Bronchial epithelial cell (primary cell): ENCODE measurements around the gene DMD. TPM values are rescaled to one million over a fixed set of nuclear protein-coding genes. Genes with fewer than 3 reads are reported as not detected.

Experiments used
- DNase-seq: peaks from one replicate; pipeline ENCODE4 v3.0.0-alpha.2; 2010; ENCODE audit warnings: low read depth
- FAIRE-seq: peaks from 2 replicates; lab custom pipeline; 2011; peaks lifted over from hg19 to GRCh38; lab: Jason Lieb, UNC
- H3K27me3 ChIP-seq: 2 replicates; pipeline ENCODE4 v1.5.1; 2011; ENCODE audit warnings: low read length; ENCODE audit not compliant: control insufficient read depth, insufficient read depth
- H3K36me3 ChIP-seq: 2 replicates; pipeline ENCODE4 v1.5.1; 2011; ENCODE audit warnings: low read length; ENCODE audit not compliant: control insufficient read depth, insufficient read depth
- H3K4me3 ChIP-seq: 2 replicates; pipeline ENCODE4 v1.5.1; 2011; ENCODE audit warnings: mild to moderate bottlenecking, low read depth, low read length, control low read depth
- CTCF ChIP-seq: IDR thresholded peaks from 2 replicates; pipeline ENCODE4 v1.5.1; 2011; ENCODE audit warnings: mild to moderate bottlenecking, moderate library complexity, low read length, control low read depth, inconsistent platforms; ENCODE audit not compliant: insufficient read depth, severe bottlenecking
- total RNA-seq: library from RNA; depleted of rRNA; stranded (reverse); fragments of >200 nt; gene quantifications from 2 replicates; pipeline ENCODE4 v1.2.1, GENCODE V29; 2014

The DMD gene
- total RNA-seq, 1 donor from 2014 or later, result 4.5 TPM

GRCh38 chrX:32678487-32678886 is 532.9 kb downstream of the DMD start:
- H3K36me3 ChIP-seq, result no peaks in the 10 kb centered on the region
- FAIRE-seq (no peak), DNase-seq (no peak)
- no peak for TF ChIP-seq CTCF
- no peaks in the 10 kb centered on the region for H3K27me3 ChIP-seq
- no peak overlapping the region for H3K4me3 ChIP-seq

DNA sequence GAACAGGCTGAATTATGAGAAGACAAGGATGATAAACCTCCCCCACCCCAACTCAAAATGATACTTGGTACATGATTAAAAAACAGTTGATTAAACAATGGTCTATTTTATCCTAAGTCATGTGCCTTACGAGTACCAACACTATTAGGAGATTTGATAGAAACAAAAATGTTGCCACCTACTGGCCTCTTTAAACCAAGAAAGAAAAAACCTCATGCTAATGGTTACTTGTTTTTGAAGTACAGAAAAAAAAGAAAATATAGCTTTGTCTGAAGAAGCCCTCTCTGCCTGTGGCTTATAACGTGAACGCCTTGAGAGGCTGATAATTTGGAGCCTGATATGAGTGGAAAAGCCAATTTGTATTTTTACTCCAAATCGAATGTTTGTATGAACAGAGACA is 538.2 kb downstream of the DMD start:
- no peak for FAIRE-seq

GRCh38 chrX:32662516-32662915 is 548.8 kb downstream of the DMD start:
- DNase-seq (no peak), FAIRE-seq (no peak)
- Histone ChIP-seq H3K27me3 (no peaks in the 10 kb centered on the region), H3K36me3 (no peaks in the 10 kb centered on the region), H3K4me3 (no peak overlapping the region)
- TF ChIP-seq CTCF, result no peak

More for the DNA sequence above, 538.2 kb downstream of the DMD start:
- Histone ChIP-seq H3K4me3 (no peak overlapping the region), H3K36me3 (no peaks in the 10 kb centered on the region), H3K27me3 (no peaks in the 10 kb centered on the region)
- TF ChIP-seq CTCF, result peak; percentile 12
- DNase-seq, result peak; percentile 28

DNA sequence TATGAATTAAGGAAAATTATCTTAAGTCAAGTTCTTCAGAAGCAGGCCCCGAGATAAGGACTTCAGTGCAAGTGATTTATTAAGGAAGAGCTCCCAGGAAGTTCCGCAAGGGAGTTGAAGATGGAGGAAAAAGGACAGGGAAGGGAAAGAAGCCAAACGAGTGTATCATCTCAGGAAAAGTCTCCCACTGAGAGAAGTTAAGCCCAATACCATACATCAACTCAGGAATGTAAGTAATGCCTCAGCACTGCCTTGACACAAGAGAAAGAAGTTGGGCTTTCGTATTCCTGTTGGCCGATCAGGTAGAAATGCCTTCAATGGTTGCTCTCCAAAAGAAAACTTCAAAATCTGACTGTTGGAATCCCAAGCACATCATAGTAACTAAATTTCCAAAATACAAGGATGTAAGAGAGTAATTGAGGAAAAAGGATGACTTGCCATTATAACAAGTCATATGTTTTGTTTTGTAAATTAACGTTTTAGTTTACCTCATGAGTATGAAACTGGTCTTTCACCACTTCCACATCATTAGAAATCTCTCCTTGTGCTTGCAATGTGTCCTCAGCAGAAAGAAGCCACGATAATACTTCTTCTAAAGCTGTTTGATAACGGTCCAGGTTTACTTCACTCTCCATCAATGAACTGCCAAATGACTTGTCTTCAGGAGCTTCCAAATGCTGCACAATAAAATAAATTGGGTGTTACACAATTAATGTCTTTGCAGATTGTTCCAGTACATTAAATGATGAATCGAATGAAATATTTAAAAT is 566.7 kb downstream of the DMD start:
- no peak overlapping the region for H3K4me3 ChIP-seq
- no peaks in the 10 kb centered on the region for H3K36me3 ChIP-seq
- DNase-seq (no peak), FAIRE-seq (no peak)
- no peaks in the 10 kb centered on the region for H3K27me3 ChIP-seq
- no peak for TF ChIP-seq CTCF

- Histone ChIP-seq H3K36me3 (no peaks in the 10 kb centered on the region), H3K4me3 (no peak overlapping the region), H3K27me3 (no peaks in the 10 kb centered on the region)
- DNase-seq, result no peak
- FAIRE-seq, result no peak
- no peak for TF ChIP-seq CTCF
Measured at GRCh38 chrX:32642283-32642682, 569.1 kb downstream of the DMD start.

- H3K27me3 ChIP-seq, result no peaks in the 10 kb centered on the region
- no peak overlapping the region for H3K4me3 ChIP-seq
- no peak for DNase-seq
- no peaks in the 10 kb centered on the region for H3K36me3 ChIP-seq
- FAIRE-seq, result no peak
- no peak for TF ChIP-seq CTCF
Measured at GRCh38 chrX:32618154-32618553, 593.2 kb downstream of the DMD start.
